SK-N-SH treated with all-trans-retinoic acid at 6 μM for 48 hours (cell line): Measurements from ENCODE around the gene TMEM52B.

Experiments used
- ATAC-seq: fragments of 200-7000 bp; cut with Tn5 transposase; 3 replicates; pipeline ENCODE4 v1.9.1; 2020; ENCODE audit warnings: mild to moderate bottlenecking, moderate library complexity
- ESRRG ChIP-seq: fragments of 250-450 bp; sonication (Bioruptor Pico); IDR thresholded peaks from 2 replicates; pipeline ENCODE4 v1.6.1; 2021; ENCODE audit warnings: mild to moderate bottlenecking
- GLIS3 ChIP-seq: fragments of 250-450 bp; sonication (Bioruptor Pico); IDR thresholded peaks from 2 replicates; pipeline ENCODE4 v1.5.0; 2020; ENCODE audit warnings: mild to moderate bottlenecking, moderate library complexity
- PPARA ChIP-seq: fragments of 250-450 bp; sonication (Bioruptor Pico); IDR thresholded peaks from 2 replicates; pipeline ENCODE4 v1.5.0; 2020; ENCODE audit warnings: mild to moderate bottlenecking, borderline replicate concordance
- ZNF565 ChIP-seq: fragments of 450-650 bp; formaldehyde crosslinking; conservative IDR thresholded peaks from 2 replicates; pipeline ENCODE4 v1.5.0; 2020; ENCODE audit warnings: low read depth, mild to moderate bottlenecking, moderate library complexity
- ZNF70 ChIP-seq: fragments of 450-650 bp; formaldehyde crosslinking; IDR thresholded peaks from 2 replicates; pipeline ENCODE4 v1.5.0; 2020; ENCODE audit warnings: mild to moderate bottlenecking, moderate library complexity
- TF ChIP-seq, protein P1 (sequence below): fragments of 250-450 bp; sonication (Bioruptor Pico); IDR thresholded peaks from 2 replicates; pipeline ENCODE4 v1.5.1; 2021; ENCODE audit warnings: mild to moderate bottlenecking, moderate library complexity
- TF ChIP-seq, protein P2 (sequence below): fragments of 250-450 bp; sonication (Bioruptor Pico); IDR thresholded peaks from 2 replicates; pipeline ENCODE4 v1.5.0; 2020; ENCODE audit warnings: mild to moderate bottlenecking, moderate library complexity

Gene TMEM52B

DNA sequence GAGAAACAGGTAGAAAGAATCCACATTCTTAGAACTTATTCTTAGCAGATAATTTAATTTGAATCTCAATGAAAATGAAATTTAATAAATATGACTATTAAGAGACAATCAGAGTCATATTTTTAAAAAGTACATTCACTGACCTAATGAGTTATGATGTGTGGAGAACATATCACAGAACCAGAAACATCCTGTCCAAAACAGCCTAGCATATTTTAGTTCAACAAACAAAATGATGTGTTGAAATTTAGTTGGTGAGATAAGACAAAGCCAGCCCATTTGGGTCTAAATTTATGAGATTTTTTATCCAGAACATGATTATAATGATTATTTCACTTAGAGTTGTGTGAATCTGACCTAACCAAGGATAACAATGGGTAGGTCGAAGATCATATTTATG lies 59.7 kb downstream of the TMEM52B start (continued):
- TF ChIP-seq, protein P1, sequence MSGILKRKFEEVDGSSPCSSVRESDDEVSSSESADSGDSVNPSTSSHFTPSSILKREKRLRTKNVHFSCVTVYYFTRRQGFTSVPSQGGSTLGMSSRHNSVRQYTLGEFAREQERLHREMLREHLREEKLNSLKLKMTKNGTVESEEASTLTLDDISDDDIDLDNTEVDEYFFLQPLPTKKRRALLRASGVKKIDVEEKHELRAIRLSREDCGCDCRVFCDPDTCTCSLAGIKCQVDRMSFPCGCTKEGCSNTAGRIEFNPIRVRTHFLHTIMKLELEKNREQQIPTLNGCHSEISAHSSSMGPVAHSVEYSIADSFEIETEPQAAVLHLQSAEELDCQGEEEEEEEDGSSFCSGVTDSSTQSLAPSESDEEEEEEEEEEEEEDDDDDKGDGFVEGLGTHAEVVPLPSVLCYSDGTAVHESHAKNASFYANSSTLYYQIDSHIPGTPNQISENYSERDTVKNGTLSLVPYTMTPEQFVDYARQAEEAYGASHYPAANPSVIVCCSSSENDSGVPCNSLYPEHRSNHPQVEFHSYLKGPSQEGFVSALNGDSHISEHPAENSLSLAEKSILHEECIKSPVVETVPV (CRISPR knock-in tag), result no peak
- TF ChIP-seq ESRRG, result no peak
- no peak for TF ChIP-seq GLIS3 (CRISPR knock-in tag)
- TF ChIP-seq ZNF70, result no peak
- TF ChIP-seq, protein P2, sequence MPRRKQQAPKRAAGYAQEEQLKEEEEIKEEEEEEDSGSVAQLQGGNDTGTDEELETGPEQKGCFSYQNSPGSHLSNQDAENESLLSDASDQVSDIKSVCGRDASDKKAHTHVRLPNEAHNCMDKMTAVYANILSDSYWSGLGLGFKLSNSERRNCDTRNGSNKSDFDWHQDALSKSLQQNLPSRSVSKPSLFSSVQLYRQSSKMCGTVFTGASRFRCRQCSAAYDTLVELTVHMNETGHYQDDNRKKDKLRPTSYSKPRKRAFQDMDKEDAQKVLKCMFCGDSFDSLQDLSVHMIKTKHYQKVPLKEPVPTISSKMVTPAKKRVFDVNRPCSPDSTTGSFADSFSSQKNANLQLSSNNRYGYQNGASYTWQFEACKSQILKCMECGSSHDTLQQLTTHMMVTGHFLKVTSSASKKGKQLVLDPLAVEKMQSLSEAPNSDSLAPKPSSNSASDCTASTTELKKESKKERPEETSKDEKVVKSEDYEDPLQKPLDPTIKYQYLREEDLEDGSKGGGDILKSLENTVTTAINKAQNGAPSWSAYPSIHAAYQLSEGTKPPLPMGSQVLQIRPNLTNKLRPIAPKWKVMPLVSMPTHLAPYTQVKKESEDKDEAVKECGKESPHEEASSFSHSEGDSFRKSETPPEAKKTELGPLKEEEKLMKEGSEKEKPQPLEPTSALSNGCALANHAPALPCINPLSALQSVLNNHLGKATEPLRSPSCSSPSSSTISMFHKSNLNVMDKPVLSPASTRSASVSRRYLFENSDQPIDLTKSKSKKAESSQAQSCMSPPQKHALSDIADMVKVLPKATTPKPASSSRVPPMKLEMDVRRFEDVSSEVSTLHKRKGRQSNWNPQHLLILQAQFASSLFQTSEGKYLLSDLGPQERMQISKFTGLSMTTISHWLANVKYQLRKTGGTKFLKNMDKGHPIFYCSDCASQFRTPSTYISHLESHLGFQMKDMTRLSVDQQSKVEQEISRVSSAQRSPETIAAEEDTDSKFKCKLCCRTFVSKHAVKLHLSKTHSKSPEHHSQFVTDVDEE (CRISPR knock-in tag), result no peak
- TF ChIP-seq, all 23 proteins: peak for 0

DNA sequence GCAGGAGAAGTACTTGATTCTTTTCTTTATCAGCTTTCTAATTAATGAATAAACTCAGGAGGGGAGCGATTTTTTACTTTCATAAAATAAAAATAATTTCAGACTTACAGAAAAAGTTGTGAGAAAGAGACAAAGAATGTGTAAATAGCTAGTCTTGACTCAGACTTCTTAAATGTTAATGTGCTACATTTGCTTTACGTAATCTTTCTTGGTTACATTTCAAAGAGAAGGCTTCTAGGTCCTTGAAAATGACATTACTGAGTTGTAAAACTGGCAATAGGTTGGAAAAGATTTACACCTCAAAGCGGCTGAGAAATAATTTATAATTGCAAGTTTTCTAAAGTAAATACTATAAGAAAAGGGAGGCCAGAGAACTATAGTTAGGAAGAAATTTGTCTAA lies 62.5 kb downstream of the TMEM52B start:
- no peak for ATAC-seq
- TF ChIP-seq PPARA (CRISPR knock-in tag) (no peak), ZNF70 (no peak), ZNF565 (CRISPR knock-in tag) (no peak)
- TF ChIP-seq, protein P2 (CRISPR knock-in tag), result no peak
